Limb (tissue), 2 donors: ENCODE measurements around the gene SUV39H1.
"Not testable (repeated sequence)": the region's sequence is repeated elsewhere in the genome, so short reads cannot be mapped to it uniquely, and the experiment has no call there.

Source experiments
- DNase-seq, 2 donors: peaks; one replicate each; pipeline ENCODE4 v3.0.0-alpha.2; 2016; ENCODE audit errors: extremely low spot score in 2 of 2

Gene SUV39H1, protein sequence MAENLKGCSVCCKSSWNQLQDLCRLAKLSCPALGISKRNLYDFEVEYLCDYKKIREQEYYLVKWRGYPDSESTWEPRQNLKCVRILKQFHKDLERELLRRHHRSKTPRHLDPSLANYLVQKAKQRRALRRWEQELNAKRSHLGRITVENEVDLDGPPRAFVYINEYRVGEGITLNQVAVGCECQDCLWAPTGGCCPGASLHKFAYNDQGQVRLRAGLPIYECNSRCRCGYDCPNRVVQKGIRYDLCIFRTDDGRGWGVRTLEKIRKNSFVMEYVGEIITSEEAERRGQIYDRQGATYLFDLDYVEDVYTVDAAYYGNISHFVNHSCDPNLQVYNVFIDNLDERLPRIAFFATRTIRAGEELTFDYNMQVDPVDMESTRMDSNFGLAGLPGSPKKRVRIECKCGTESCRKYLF

DNA sequence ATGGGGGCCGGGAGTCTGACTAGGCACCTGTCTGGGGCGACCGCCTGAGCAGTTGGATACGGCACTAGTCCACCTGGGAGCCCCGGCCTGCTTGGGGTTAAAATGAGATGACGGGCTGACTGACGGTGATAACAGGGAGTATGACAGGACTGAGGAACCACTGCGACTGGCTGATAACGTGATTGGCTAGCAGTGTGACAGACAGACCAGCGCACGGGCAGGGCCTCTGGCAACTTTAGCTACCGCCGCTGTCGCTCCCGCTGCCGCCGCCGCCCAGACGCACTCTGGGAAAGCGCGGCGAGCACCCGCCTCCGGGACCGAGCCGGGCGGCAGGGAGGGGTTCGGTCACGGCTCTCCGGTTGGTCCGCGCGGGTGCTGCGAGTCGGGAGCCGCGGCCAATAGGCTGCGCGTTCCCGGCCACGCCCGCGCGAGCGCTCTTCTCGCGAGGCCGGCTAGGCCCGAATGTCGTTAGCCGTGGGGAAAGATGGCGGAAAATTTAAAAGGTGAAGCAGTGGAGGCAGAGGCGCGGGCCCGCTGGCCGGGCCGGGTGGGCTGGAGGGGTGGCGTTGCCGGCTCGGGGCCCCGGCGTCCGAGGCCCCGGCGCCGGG lies at the start of gene SUV39H1:
Gene SUV39H1 (plus strand): TSS at position 434 of the 608 bp plus-strand sequence. CDS start 51 bp downstream, at position 485.
- peak; percentile 79 to 90 for DNase-seq

GRCh38 chrX:48648336-48648751 lies 48.2 kb upstream of the SUV39H1 start:
- DNase-seq, result peak; percentile 34 to 40

GRCh38 chrX:48649102-48649501 lies 47.4 kb upstream of the SUV39H1 start:
- no peak for DNase-seq

- not testable (repeated sequence) for DNase-seq
Measured at GRCh38 chrX:48652055-48652579, 44.4 kb upstream of the SUV39H1 start.

GRCh38 chrX:48654746-48655145 lies 41.8 kb upstream of the SUV39H1 start:
- not testable (repeated sequence) for DNase-seq

GRCh38 chrX:48659686-48660085 lies 36.8 kb upstream of the SUV39H1 start:
- DNase-seq, result not testable (repeated sequence)

DNA sequence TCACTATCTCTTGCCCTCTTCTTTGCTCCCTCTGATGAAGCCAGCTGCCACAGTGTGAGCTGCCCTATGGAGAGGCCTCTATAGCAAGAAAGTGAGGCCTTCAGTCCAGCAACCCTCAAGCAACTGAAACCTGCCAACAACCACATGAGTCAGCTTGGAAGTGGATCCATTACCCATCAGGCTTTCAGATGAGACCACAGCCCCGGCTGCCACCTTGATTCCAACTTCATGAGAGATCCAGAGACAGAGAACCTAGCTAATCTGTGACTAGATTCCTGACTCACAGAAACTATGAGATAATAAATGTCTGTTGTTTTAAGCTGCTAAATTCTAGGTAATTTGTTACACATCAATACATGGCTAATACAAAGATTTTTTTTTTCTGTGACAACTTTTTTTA lies 33.3 kb upstream of the SUV39H1 start:
- no peak for DNase-seq

DNA sequence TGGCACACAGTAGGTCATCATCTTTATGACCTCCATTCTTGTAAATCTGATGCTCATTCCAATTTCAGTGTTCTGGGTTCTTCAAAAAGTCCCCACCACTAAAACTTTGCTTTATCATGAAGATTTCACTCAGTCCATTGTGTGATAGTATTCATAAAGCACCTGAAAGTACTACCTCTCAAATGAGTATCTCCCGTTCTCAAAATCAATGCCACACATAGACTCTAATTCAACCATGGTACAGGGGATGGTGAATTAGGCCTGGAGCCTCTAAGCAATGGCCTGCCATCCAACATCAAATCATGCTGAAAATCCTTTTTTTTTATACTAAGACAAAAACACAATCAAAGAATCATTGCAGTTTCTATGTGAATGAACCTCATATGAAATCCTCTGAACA lies 32.4 kb upstream of the SUV39H1 start:
- DNase-seq, result no peak

GRCh38 chrX:48665991-48666390 lies 30.5 kb upstream of the SUV39H1 start:
- no peak for DNase-seq

DNA sequence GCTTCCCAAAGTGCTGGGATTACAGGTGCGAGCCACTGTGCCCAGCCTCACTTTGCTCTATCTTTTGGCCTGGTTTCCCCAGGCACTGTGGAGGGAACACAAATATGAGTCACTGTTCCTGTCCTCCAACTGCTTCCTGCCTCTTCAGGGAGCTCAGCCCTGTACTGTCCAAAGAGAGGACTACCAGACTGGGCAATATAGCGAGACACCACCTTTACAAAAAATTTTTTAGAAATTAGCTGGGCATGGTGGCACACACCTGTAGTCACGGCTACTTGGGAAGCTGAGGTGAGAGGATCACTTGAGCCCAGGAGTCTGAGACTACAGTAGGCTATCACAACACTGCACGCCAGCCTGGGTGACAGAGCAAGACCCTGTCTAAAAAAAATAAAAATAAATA lies 29.9 kb upstream of the SUV39H1 start:
- DNase-seq, result no peak

- no peak for DNase-seq
Measured at GRCh38 chrX:48667509-48667908, 29.0 kb upstream of the SUV39H1 start.

GRCh38 chrX:48668187-48668586 lies 28.3 kb upstream of the SUV39H1 start:
- DNase-seq, result not testable (repeated sequence)

DNA sequence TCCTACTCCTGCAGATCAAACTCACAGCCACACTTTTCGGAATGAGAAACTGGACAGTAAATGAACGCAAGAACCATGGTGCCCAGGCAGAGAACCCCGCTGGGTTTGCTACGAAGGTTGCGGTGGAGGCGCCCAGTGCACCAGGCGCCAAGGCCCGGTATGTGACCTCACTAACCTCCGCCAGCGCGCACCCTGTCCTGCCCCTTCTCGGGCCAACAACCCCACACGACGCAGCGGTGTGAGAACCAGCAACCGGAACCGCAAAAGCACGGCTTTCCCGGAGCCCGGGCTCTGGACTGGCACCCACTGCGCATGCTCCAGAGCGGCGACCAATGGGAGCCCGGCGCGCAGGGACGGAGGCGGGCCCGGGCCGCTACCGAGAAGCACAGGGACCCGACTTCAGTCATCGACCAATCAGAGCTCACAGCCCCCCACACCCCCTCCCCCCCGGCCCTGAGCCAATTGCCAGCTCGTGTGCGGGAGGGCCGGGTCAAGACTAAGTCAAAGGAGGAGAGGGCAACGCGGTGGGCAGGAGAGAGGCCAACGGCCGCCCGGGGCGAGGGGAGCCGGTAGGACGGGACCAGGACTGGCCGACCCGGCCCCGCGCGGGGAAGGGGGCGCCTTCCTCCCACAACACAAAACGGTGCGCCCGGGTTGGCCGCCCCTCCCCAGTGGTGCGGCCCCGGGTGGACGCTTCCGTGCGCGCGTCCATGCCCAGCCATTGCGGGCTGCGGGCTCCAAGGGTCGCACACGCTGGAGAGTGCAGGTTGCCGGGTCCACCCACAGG lies 20.2 kb upstream of the SUV39H1 start:
- DNase-seq, result peak; percentile 82 to 91

- DNase-seq, result no peak
Measured at GRCh38 chrX:48676893-48677270, 19.7 kb upstream of the SUV39H1 start.

- DNase-seq, result no peak
Measured at GRCh38 chrX:48677516-48677915, 19.0 kb upstream of the SUV39H1 start.

- not testable (repeated sequence) for DNase-seq
Measured at GRCh38 chrX:48680467-48680866, 16.1 kb upstream of the SUV39H1 start.

GRCh38 chrX:48680925-48681324 lies 15.6 kb upstream of the SUV39H1 start:
- not testable (repeated sequence) for DNase-seq

GRCh38 chrX:48681539-48682183 lies 14.9 kb upstream of the SUV39H1 start:
- no peak for DNase-seq

DNA sequence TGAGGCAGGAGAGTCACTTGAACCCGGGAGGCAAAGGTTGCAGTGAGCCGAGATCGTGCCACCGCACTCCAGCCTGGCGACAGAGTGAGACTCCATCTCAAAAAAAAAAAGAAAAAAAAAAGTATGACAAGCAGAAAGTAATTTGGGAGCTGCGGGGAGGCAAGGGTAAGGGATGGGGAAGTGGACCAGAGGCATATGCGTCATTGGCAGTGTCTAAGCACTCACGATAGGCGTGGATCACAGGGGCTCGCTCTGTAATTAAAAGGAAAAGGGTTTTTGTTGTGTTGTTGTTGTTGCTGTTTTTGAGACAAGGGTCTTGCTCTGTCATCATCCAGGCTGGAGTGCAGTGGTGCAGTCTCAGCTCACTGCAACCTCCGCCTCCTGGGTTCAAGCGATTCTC lies 13.7 kb upstream of the SUV39H1 start:
- DNase-seq, result not testable (repeated sequence)

GRCh38 chrX:48683411-48683982 lies 13.0 kb upstream of the SUV39H1 start, which contains the start of gene WAS:
Gene WAS (plus strand): TSS chrX:48683799. CDS start chrX:48683854, 55 bp downstream.
- DNase-seq, result no peak

- no peak for DNase-seq
Measured at GRCh38 chrX:48684134-48684533, 12.4 kb upstream of the SUV39H1 start.
